HCT116 (cell line): ENCODE results near the gene SAE1. TPM values are rescaled to one million over a fixed set of nuclear protein-coding genes. Genes with fewer than 3 reads are reported as not detected.

ENCODE experiments used
- ATAC-seq: fragments of 200-7000 bp; cut with Tn5 transposase; 2 replicates; pipeline ENCODE4 v1.9.1; 2020; ENCODE audit warnings: mild to moderate bottlenecking, moderate library complexity
- BruUV-seq: library from RNA; stranded (reverse); fragments of 400-500 nt; replicated peaks from 2 replicates; lab custom pipeline; 2021; lab: Mats Ljungman, UMichigan
- CTCF ChIA-PET: fragments of 300-600 bp; sonication (Branson Sonifier 250); formaldehyde crosslinking; loops from one replicate; lab custom pipeline; 2021; ENCODE audit warnings: antibody characterized with exemption; lab: Charles Lee
- POLR2A ChIA-PET: fragments of 300-600, 350-600 bp; sonication (Branson Sonifier 250); formaldehyde crosslinking; loops from one replicate; lab custom pipeline; 2021; ENCODE audit warnings: antibody characterized with exemption; lab: Charles Lee
- RAD21 ChIA-PET, 2 experiments: fragments of 300-600 bp; sonication (Branson Sonifier 250); formaldehyde crosslinking; loops; one replicate each; lab custom pipeline; 2023; ENCODE audit warnings: low total read pairs in 2 of 2; ENCODE audit not compliant: uncharacterized antibody in 2 of 2, unreplicated experiment in 2 of 2, low non-redundant PET in 1 of 2; lab: Charles Lee
- DNase-seq: peaks from one replicate; pipeline ENCODE4 v3.0.0-alpha.2; 2010; ENCODE audit warnings: low read depth, low spot score
- H2AFZ ChIP-seq: fragments of 200-600 bp; shearing (Covaris generic), sonication (generic); 2 replicates; pipeline ENCODE4 v1.6.1; 2017; ENCODE audit warnings: low read depth, mixed run types, mixed read lengths, antibody characterized with exemption, low read length; ENCODE audit not compliant: poor library complexity, severe bottlenecking
- H3K27ac ChIP-seq: 2 replicates; pipeline ENCODE4 v1.5.1; 2012; ENCODE audit warnings: low read depth, low read length
- H3K27me3 ChIP-seq: fragments of 200-600 bp; sonication (generic); 2 replicates; pipeline ENCODE4 v1.6.1; 2016; ENCODE audit warnings: mixed run types, low read length, mixed read lengths; ENCODE audit not compliant: insufficient read depth
- H3K36me3 ChIP-seq, 2 experiments: fragments of 200-500 bp in 1 of 2; fragments of 200-600 bp in 1 of 2; sonication (Bioruptor generic) in 1 of 2; sonication (generic) in 1 of 2; 2 replicates each; pipeline versions ENCODE4 v1.5.1 to v1.6.1; 2014 to 2016; ENCODE audit warnings: low read length in 2 of 2, inconsistent platforms in 1 of 2, mixed read lengths in 1 of 2, mixed run types in 1 of 2; ENCODE audit not compliant: insufficient read depth in 2 of 2, control insufficient read depth in 1 of 2
- H3K4me1 ChIP-seq, 2 experiments: fragments of 200-600 bp in 1 of 2; sonication (generic) in 1 of 2; 2 replicates each; pipeline versions ENCODE4 v1.5.1 to v1.6.1; 2012 to 2017; ENCODE audit warnings: low read length in 2 of 2, inconsistent platforms in 1 of 2, mild to moderate bottlenecking in 1 of 2, mixed read lengths in 1 of 2, mixed run types in 1 of 2, moderate library complexity in 1 of 2; ENCODE audit not compliant: insufficient read depth in 2 of 2, control insufficient read depth in 1 of 2
- H3K4me2 ChIP-seq: fragments of 200-600 bp; sonication (generic); 2 replicates; pipeline ENCODE4 v1.6.1; 2017; ENCODE audit warnings: mixed run types, low read length, mixed read lengths
- H3K4me3 ChIP-seq, 2 experiments: fragments of 200-600 bp in 1 of 2; sonication (generic) in 1 of 2; replicated peaks in 1 of 2; 2 replicates each; pipeline ENCODE4 v1.5.1; 2011 to 2016; ENCODE audit warnings: low read length in 2 of 2, control low read depth in 1 of 2, low read depth in 1 of 2, mild to moderate bottlenecking in 1 of 2, mixed read lengths in 1 of 2, mixed run types in 1 of 2
- H3K79me2 ChIP-seq: fragments of 200-600 bp; sonication (generic); 2 replicates; pipeline ENCODE4 v1.6.1; 2017; ENCODE audit warnings: mild to moderate bottlenecking, mixed run types, low read length, moderate library complexity, mixed read lengths; ENCODE audit not compliant: insufficient read depth
- H3K9ac ChIP-seq: fragments of 200-600 bp; sonication (generic); 2 replicates; pipeline ENCODE4 v1.6.1; 2016; ENCODE audit warnings: low read length, mixed read lengths
- H3K9me2 ChIP-seq: fragments of 200-600 bp; sonication (generic), shearing (Covaris generic); 2 replicates; pipeline ENCODE4 v1.6.1; 2017; ENCODE audit warnings: mixed run types, mild to moderate bottlenecking, moderate library complexity; ENCODE audit not compliant: insufficient read depth
- H3K9me3 ChIP-seq, 2 experiments: fragments of 200-500 bp in 1 of 2; fragments of 200-600 bp in 1 of 2; sonication (Bioruptor generic) in 1 of 2; sonication (generic) in 1 of 2; 2 replicates each; pipeline ENCODE4 v1.6.1; 2014 to 2017; ENCODE audit warnings: low read length in 2 of 2, mixed read lengths in 2 of 2, inconsistent platforms in 1 of 2, low read depth in 1 of 2, mild to moderate bottlenecking in 1 of 2, mixed run types in 1 of 2, moderate library complexity in 1 of 2; ENCODE audit not compliant: control insufficient read depth in 1 of 2, insufficient read depth in 1 of 2
- H4K20me1 ChIP-seq: fragments of 200-600 bp; sonication (generic), shearing (Covaris generic); 2 replicates; pipeline ENCODE4 v1.6.1; 2017; ENCODE audit warnings: mixed run types, mild to moderate bottlenecking, moderate library complexity; ENCODE audit not compliant: insufficient read depth
- ATF3 ChIP-seq: IDR thresholded peaks from 2 replicates; pipeline ENCODE4 v1.6.1; 2012
- CEBPB ChIP-seq: IDR thresholded peaks from 2 replicates; pipeline ENCODE4 v1.6.1; 2012; ENCODE audit warnings: low read depth
- EGR1 ChIP-seq: IDR thresholded peaks from 2 replicates; pipeline ENCODE4 v1.6.1; 2012; ENCODE audit warnings: low read depth
- ELF1 ChIP-seq: IDR thresholded peaks from 2 replicates; pipeline ENCODE4 v1.6.1; 2012; ENCODE audit warnings: low read depth, borderline replicate concordance
- EZH2 ChIP-seq: fragments of 200-600 bp; sonication (generic); IDR thresholded peaks from 2 replicates; pipeline ENCODE4 v1.6.1; 2017; ENCODE audit warnings: antibody characterized with exemption, mixed run types
- EZH2phosphoT487 ChIP-seq: fragments of 200-600 bp; IDR thresholded peaks from 2 replicates; pipeline ENCODE4 v1.6.1; 2018; ENCODE audit warnings: antibody characterized with exemption, borderline replicate concordance
- FOSL1 ChIP-seq: IDR thresholded peaks from 2 replicates; pipeline ENCODE4 v1.6.1; 2012; ENCODE audit warnings: low read depth
- JUND ChIP-seq: IDR thresholded peaks from 2 replicates; pipeline ENCODE4 v1.6.1; 2012
- MAX ChIP-seq: IDR thresholded peaks from 2 replicates; pipeline ENCODE4 v1.6.1; 2012
- POLR2AphosphoS5 ChIP-seq: IDR thresholded peaks from 2 replicates; pipeline ENCODE4 v1.6.1; 2011; ENCODE audit warnings: mild to moderate bottlenecking, low read depth, low read length, moderate library complexity
- REST ChIP-seq: IDR thresholded peaks from 2 replicates; pipeline ENCODE4 v1.6.1; 2012; ENCODE audit warnings: low read depth
- SIN3A ChIP-seq: IDR thresholded peaks from 2 replicates; pipeline ENCODE4 v1.6.1; 2012; ENCODE audit warnings: low read depth
- SRF ChIP-seq: IDR thresholded peaks from 2 replicates; pipeline ENCODE4 v1.6.1; 2012; ENCODE audit warnings: low read depth
- TCF7L2 ChIP-seq: IDR thresholded peaks from 2 replicates; pipeline ENCODE4 v1.7.0; 2011; ENCODE audit warnings: borderline replicate concordance, inconsistent platforms; ENCODE audit not compliant: insufficient read depth, insufficient read length; ENCODE audit errors: extremely low read depth
- ZBTB33 ChIP-seq: IDR thresholded peaks from 2 replicates; pipeline ENCODE4 v1.6.1; 2011; ENCODE audit warnings: mild to moderate bottlenecking, low read length, moderate library complexity; ENCODE audit not compliant: insufficient replicate concordance; ENCODE audit errors: extremely low read depth
- ZFX ChIP-seq: fragments of 450-650 bp; IDR thresholded peaks from 2 replicates; pipeline ENCODE4 v1.6.1; 2017
- ZNF274 ChIP-seq: fragments of 200-500 bp; sonication (Bioruptor generic); IDR thresholded peaks from 2 replicates; pipeline ENCODE4 v1.6.1; 2014; ENCODE audit warnings: mild to moderate bottlenecking, low read depth, low read length, inconsistent platforms
- intact Hi-C: fragments of 100-400 bp; cut with micrococcal nuclease; formaldehyde crosslinking; loops from 2 replicates; pipeline ENCODE4 v1.10.0; 2022
- total RNA-seq: library from RNA; stranded (reverse); gene quantifications from one replicate; pipeline ENCODE4 v1.2.1, GENCODE V29; 2021; ENCODE audit not compliant: unreplicated experiment

SAE1 gene
- total RNA-seq, 1 experiment from 2014 or later: 213 TPM

- Histone ChIP-seq H3K9me3 (no peaks in the 10 kb centered on the region), H3K79me2 (peaks cover 45% of the 10 kb centered on the region), H3K4me3 (no peak overlapping the region), H3K36me3 (peaks cover 17 to 24% of the 10 kb centered on the region in 2 experiments), H2AFZ (no peak overlapping the region), H3K27me3 (no peaks in the 10 kb centered on the region), H4K20me1 (no peaks in the 10 kb centered on the region), H3K27ac (no peak overlapping the region)
- no TSS peak for BruUV-seq
- no peak for DNase-seq
- intact Hi-C loops: no loop called here
- RAD21 ChIA-PET: no interaction called here
- CTCF ChIA-PET: no interaction called here
- no peak for TF ChIP-seq POLR2AphosphoS5
- no peak for TF ChIP-seq SRF
- TF ChIP-seq ZFX: no peak
- no peak for TF ChIP-seq ZNF274
- TF ChIP-seq EZH2phosphoT487: no peak
- no peak for TF ChIP-seq EGR1
- TF ChIP-seq MAX: no peak
- TF ChIP-seq SIN3A: no peak
- TF ChIP-seq ZBTB33: no peak
- no peak for TF ChIP-seq CEBPB
- no peak for TF ChIP-seq REST
- TF ChIP-seq ATF3: no peak
- TF ChIP-seq FOSL1: no peak
- no peak for TF ChIP-seq TCF7L2
- no peak for TF ChIP-seq ELF1
- TF ChIP-seq JUND: no peak
- no peak for TF ChIP-seq EZH2
- TF ChIP-seq, all 23 proteins: peak for 0
- ATAC-seq: no peak
- Histone ChIP-seq H3K4me2 (no peak overlapping the region), H3K9ac (no peak overlapping the region), H3K4me1 (peaks cover 6 to 26% of the 10 kb centered on the region in 2 experiments; a peak in 3 of 4 replicates), H3K9me2 (no peaks in the 10 kb centered on the region)
- POLR2A ChIA-PET: no interaction called here
These were observed 66.5 kb downstream of the SAE1 start for GRCh38 chr19:47197141-47197540.
